Loucy (cell line): ENCODE data around the gene ZNF516.

Experiments used
- CTCF ChIP-seq: fragments of 200-600 bp; sonication (generic); conservative IDR thresholded peaks from 2 replicates; pipeline ENCODE4 v1.5.1; 2014; ENCODE audit warnings: mild to moderate bottlenecking, antibody characterized with exemption, low read length
- EZH2phosphoT487 ChIP-seq: fragments of 200-600 bp; IDR thresholded peaks from 2 replicates; pipeline ENCODE4 v1.6.1; 2018; ENCODE audit warnings: antibody characterized with exemption, mild to moderate bottlenecking, moderate library complexity, borderline replicate concordance

- peak; percentile 99 for TF ChIP-seq CTCF
- no peak for TF ChIP-seq EZH2phosphoT487
Observed at GRCh38 chr18:76398896-76399612, 96.0 kb downstream of the ZNF516 start.
